ES-I3 (cell line): ENCODE data around the gene AKAP7.

ENCODE experiments used
- H3K36me3 ChIP-seq: 2 replicates; pipeline ENCODE4 v1.6.1; 2013; ENCODE audit warnings: mild to moderate bottlenecking, low read length, control low read depth, moderate library complexity; ENCODE audit not compliant: insufficient read depth
- H3K4me1 ChIP-seq: 2 replicates; pipeline ENCODE4 v1.6.1; 2013; ENCODE audit warnings: mild to moderate bottlenecking, control low read depth, low read length; ENCODE audit not compliant: insufficient read depth
- H3K9ac ChIP-seq: 2 replicates; pipeline ENCODE4 v1.6.1; 2013; ENCODE audit warnings: low read depth, mild to moderate bottlenecking, low read length, moderate library complexity
- H3K9me3 ChIP-seq: 2 replicates; pipeline ENCODE4 v1.6.1; 2013; ENCODE audit warnings: mild to moderate bottlenecking, low read length, moderate library complexity; ENCODE audit not compliant: control insufficient read depth, insufficient read depth

The AKAP7 gene

GRCh38 chr6:131262060-131262459, 126.8 kb downstream of the AKAP7 start:
- Histone ChIP-seq H3K36me3 (peaks cover 2% of the 10 kb centered on the region; the same call in 1 of the 2 replicates), H3K9me3 (peaks cover 3% of the 10 kb centered on the region; the same call in 1 of the 2 replicates), H3K4me1 (no peaks in the 10 kb centered on the region), H3K9ac (no peak overlapping the region)

- Histone ChIP-seq H3K36me3 (no peaks in the 10 kb centered on the region), H3K9me3 (no peaks in the 10 kb centered on the region; the same call in 1 of the 2 replicates), H3K9ac (no peak overlapping the region), H3K4me1 (no peaks in the 10 kb centered on the region)
These were observed 130.7 kb downstream of the AKAP7 start for GRCh38 chr6:131265939-131266338.

- H3K4me1 ChIP-seq: no peaks in the 10 kb centered on the region
- no peak overlapping the region for H3K9ac ChIP-seq
- no peaks in the 10 kb centered on the region for H3K36me3 ChIP-seq
- no peaks in the 10 kb centered on the region; the same call in 1 of the 2 replicates for H3K9me3 ChIP-seq
These were observed 133.0 kb downstream of the AKAP7 start for GRCh38 chr6:131268303-131268702.

DNA sequence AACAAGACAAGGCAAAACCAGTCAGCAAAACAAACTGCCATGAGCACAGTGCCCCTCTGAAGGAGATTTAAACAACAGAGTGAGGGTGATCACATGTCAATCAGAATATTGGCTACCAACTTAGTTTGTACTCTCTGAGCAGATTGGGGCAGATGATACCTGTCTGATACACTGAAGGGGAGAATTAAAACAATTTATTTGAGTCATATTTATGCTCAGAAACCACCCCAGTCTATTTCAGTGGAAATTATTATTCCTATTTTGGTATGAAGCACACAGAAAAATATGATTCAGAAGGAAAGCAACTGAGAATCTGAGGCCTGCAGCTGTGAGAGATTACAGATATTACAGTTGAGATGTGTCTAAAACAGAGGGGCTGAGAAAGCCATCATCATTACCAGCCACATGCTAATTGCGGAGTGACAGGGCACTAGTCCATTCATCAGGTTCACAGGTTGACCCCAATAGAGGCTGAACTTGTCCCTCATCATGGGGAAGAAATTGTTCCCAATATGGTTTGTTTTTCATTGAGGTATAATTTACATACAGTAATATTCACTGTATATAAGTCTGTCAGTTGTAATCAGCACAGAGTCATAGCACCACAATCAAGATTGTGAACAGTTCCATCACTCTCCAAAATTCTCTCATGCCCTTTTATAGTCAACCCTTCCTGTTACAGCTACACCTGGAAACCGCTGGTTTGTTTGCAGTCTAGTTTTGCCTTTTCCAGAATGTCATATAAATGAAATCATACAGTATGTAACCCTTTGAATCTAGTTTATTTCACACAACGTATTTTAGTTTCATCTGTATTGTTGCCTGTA, 134.5 kb downstream of the AKAP7 start:
- Histone ChIP-seq H3K4me1 (no peaks in the 10 kb centered on the region), H3K9ac (no peak overlapping the region), H3K36me3 (no peaks in the 10 kb centered on the region), H3K9me3 (no peaks in the 10 kb centered on the region; the same call in 1 of the 2 replicates)

DNA sequence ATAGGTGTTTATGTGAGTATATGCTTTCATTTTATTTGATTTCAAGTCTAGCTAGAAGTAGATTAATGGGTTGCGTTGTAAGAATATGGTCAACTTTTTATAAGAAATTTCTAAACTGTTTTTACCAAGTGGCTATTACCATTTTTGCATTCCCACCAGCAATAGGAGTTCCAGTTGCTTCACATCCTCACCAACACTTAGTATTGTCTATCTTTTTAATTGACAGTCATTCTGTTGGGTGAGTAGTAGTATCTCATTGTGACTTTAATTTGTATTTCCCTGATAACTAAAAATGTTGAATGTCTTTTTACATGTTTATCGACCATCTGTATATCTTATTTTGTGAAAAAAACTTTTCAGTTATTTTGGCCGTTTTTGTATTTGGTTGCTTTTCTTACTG, 135.3 kb downstream of the AKAP7 start:
- Histone ChIP-seq H3K36me3 (no peaks in the 10 kb centered on the region), H3K9ac (no peak overlapping the region), H3K9me3 (no peaks in the 10 kb centered on the region; the same call in 1 of the 2 replicates), H3K4me1 (no peaks in the 10 kb centered on the region)

GRCh38 chr6:131275273-131275672, 140.0 kb downstream of the AKAP7 start:
- Histone ChIP-seq H3K9ac (no peak overlapping the region), H3K4me1 (no peaks in the 10 kb centered on the region)

DNA sequence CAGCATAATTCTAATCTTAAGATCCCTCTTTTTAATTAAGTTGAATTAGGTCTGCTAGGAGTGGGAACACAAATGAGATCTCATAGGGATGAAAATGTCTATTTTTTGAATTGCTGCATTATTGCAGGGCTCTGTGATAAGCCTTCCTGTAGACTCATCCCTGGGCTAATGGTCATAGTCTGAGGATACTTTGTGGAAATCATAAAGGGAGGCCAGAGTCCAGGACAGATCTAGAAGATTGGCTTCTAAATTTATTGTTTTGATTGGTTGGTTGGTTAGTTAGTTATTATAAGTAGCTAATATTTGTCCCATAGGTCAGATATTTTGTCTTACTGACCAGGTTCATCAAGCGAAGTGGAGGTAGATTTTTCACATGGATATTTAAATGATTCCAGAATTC, 142.3 kb downstream of the AKAP7 start:
- H3K9ac ChIP-seq: no peak overlapping the region

More at GRCh38 chr6:131275273-131275672, 140.0 kb downstream of the AKAP7 start:
- Histone ChIP-seq H3K36me3 (no peaks in the 10 kb centered on the region), H3K9me3 (no peaks in the 10 kb centered on the region; the same call in 1 of the 2 replicates)

GRCh38 chr6:131281471-131282270, 146.4 kb downstream of the AKAP7 start:
- Histone ChIP-seq H3K9ac (peak overlapping the region; percentile 19), H3K36me3 (no peaks in the 10 kb centered on the region), H3K9me3 (no peaks in the 10 kb centered on the region), H3K4me1 (peaks cover 28% of the 10 kb centered on the region)

More for the DNA sequence above, 142.3 kb downstream of the AKAP7 start:
- H3K36me3 ChIP-seq: no peaks in the 10 kb centered on the region
- H3K9me3 ChIP-seq: no peaks in the 10 kb centered on the region
- H3K4me1 ChIP-seq: peaks cover 12% of the 10 kb centered on the region

DNA sequence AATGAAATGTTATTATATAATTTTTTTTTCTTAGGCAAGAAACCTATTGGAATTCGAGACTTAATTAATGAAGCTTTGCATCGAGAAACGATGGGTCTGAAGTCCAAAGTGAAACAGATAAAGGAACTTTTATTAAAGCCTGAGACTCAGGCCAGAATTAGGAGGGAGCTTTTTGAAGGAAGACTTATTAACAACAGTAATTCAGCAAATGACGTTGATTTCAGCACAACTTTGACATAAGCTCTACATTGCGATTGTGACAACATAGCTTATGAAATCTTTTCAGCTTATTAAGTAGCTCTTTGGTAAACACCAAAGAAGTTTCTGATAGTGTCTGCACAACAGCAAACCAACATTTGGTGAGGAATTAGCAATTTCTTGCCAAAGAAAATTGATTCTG, 147.1 kb downstream of the AKAP7 start:
- Histone ChIP-seq H3K9ac (no peak overlapping the region), H3K4me1 (peaks cover 28% of the 10 kb centered on the region), H3K36me3 (no peaks in the 10 kb centered on the region), H3K9me3 (no peaks in the 10 kb centered on the region)

DNA sequence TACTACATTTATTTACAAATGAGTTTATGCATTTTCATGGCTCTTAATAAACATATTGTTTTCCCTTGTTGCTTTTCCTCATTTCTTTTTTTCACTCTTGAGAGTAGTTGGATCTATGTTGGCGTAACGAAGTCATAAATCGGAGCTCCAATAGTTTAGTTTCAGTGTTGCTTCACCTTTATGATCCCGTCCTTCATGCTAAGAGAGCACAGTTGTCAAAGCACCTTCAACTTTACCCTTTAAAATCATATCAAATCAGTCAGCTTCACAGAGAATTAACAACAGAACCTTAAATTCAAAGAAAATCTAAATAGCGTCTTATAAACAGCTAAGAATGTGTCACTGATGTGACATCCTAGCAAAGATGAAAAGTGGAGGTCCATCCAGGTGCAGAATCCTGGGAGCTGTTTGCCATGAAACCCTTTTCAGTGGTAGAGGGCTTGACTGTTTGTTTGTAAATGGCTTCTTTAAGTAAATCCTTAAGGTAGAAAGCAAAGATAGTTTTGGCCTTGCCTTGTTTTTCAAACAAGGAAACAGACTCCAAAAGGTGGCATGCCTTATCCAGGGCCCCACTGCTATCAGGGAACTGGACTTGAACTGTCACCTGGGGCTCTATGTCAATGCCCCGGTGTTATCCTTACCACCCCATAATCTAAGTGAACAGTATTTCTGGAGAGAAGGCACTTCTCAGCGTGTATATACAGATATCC, 148.4 kb downstream of the AKAP7 start:
- Histone ChIP-seq H3K9ac (no peak overlapping the region), H3K4me1 (peaks cover 28% of the 10 kb centered on the region), H3K36me3 (no peaks in the 10 kb centered on the region), H3K9me3 (no peaks in the 10 kb centered on the region)

DNA sequence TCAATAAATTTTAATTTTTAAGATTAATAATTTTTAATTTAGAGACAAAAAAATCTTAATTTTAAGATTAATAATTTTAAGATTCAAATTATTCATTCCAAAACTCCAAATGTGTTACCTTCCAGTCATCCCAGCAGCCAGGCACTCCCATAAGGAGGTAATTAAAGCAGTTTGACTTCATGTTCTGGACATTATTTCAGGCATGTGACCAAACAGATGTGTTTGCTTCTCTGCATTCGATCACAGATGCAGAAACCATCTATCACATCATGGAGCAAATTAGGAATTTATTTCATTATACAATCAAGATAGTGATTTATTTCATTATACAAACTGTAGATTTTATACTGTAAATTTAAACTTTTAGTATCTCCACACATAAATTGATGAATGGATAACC, 150.3 kb downstream of the AKAP7 start:
- Histone ChIP-seq H3K4me1 (peaks cover 28% of the 10 kb centered on the region), H3K9ac (no peak overlapping the region), H3K9me3 (no peaks in the 10 kb centered on the region), H3K36me3 (0 out of 2 replicates have a peak, but pooled peaks cover 4% of the 10 kb centered on the region)

DNA sequence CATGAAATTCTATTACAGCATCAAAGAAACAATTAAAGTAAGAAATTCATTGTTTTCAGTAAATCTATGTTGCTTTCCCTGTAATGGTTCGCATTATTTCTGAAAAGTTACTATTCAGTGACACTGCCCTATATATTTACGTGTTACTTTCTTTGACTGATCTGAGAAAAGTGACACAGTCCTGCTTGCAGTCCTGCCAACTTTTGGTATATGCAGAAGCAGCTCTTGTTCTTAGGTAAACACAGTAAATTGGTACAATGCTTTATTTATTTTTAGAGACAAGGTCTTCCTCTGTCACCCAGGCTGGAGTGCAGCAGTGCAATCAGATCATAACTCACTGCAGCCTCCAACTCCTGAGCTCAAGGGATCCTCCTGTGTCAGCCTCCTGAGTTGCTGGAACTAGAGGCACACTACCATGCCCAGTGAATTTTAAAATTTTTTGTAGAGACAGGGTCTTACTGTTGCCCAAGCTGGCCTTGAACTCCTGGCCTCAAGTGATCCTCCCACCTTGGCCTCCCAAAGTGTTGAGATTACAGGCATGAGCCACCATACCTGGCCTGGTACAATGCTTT, 151.3 kb downstream of the AKAP7 start:
- Histone ChIP-seq H3K9ac (no peak overlapping the region), H3K36me3 (0 out of 2 replicates have a peak, but pooled peaks cover 4% of the 10 kb centered on the region), H3K4me1 (peaks cover 24% of the 10 kb centered on the region), H3K9me3 (no peaks in the 10 kb centered on the region)

GRCh38 chr6:131288214-131288613, 152.9 kb downstream of the AKAP7 start:
- Histone ChIP-seq H3K36me3 (peaks cover 4% of the 10 kb centered on the region; the same call in 1 of the 2 replicates), H3K4me1 (peaks cover 29% of the 10 kb centered on the region), H3K9ac (no peak overlapping the region), H3K9me3 (no peaks in the 10 kb centered on the region)

GRCh38 chr6:131290955-131291354, 155.7 kb downstream of the AKAP7 start:
- Histone ChIP-seq H3K9ac (no peak overlapping the region), H3K4me1 (peaks cover 23% of the 10 kb centered on the region), H3K9me3 (no peaks in the 10 kb centered on the region), H3K36me3 (peaks cover 4% of the 10 kb centered on the region; the same call in 1 of the 2 replicates)
